ENCODE measurements around the gene FOXP1. TPM values are rescaled to one million over a fixed set of nuclear protein-coding genes. Genes with fewer than 3 reads are reported as not detected.

The FOXP1 gene
- total RNA-seq, 2 donors from 2014 or later, result 41.7 to 94.3 TPM

DNA sequence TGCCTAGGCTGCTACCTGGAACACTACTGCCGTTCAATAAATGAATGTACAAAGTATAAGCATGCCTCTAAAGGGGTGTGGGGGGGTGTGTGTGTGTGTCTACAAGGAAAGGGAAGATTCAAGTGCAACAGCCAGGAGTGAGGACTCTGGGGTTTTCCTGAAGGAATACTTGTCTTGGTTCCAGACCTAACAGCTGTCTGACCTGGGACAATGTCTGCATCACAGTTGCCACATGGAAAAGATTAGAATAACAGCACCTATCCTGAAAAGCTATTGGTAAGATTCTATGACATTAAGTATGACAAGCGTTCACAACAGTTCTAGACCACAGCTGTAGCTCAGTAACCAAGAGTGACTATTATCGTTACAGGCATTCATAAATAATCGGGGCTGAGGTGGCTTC lies 345.2 kb downstream of the FOXP1 start:
- peaks cover 19% of the 10 kb centered on the region for H3K36me3 Mint-ChIP-seq (ENCODE audit: low read depth)

DNA sequence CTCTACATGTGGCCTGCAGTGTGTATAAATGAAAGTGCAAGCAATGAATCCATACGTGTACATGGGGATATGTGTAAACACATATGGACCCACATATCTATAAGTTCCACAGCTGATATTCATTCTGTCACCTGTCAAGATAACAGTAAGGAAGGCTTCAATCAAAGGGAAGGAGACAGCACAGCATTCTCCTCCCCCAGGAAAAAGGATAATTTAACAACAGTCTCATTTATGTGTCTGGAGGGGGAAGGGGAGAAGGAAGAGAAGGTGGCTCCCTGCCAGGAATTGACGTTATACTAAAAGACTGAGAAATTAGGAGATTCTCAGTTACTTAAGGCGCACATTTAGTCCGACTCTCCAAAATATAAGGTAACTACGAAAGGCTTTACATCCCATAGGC lies 345.9 kb downstream of the FOXP1 start:
- Histone ChIP-seq H3K9me3 (ENCODE audit: control insufficient read depth, low read length) (no peaks in the 10 kb centered on the region), H3K27me3 (ENCODE audit: control insufficient read depth, insufficient read depth, low read length, poor library complexity, severe bottlenecking) (no peaks in the 10 kb centered on the region), H3K27ac (ENCODE audit: low read depth, low read length) (no peak overlapping the region), H3K36me3 (ENCODE audit: control insufficient read depth, insufficient read depth, low read length) (no peaks in the 10 kb centered on the region), H3K9ac (ENCODE audit: extremely low read depth, low read length, poor library complexity, severe bottlenecking) (no peak overlapping the region), H3K4me1 (ENCODE audit: control insufficient read depth, insufficient read depth, low read length) (peaks cover 13% of the 10 kb centered on the region), H3K4me3 (ENCODE audit: low read length) (no peak overlapping the region)
- Mint-ChIP-seq H3K9me3 (peaks cover 1% of the 10 kb centered on the region), H3K36me3 (ENCODE audit: low read depth) (peaks cover 19% of the 10 kb centered on the region), H3K4me1 (peaks cover 25% of the 10 kb centered on the region), H3K27ac (no peak overlapping the region), H3K4me3 (no peak overlapping the region), H3K27me3 (ENCODE audit: insufficient read depth) (no peaks in the 10 kb centered on the region)
- no peak for TF ChIP-seq CTCF (conservative IDR thresholded peaks at IDR 0.05)
- WGBS, 2 experiments (ENCODE audit: insufficient coverage in 1 of 2, insufficient read length in 1 of 2), result 96 to 100% methylated on average over 1 to 5 of the region's 5 CpGs
- no peak for DNase-seq

More for the DNA sequence above, 345.2 kb downstream of the FOXP1 start:
- H3K4me3 Mint-ChIP-seq, result no peak overlapping the region
- Histone ChIP-seq H3K9ac (ENCODE audit: extremely low read depth, low read length, poor library complexity, severe bottlenecking) (no peak overlapping the region), H3K27ac (ENCODE audit: low read depth, low read length) (no peak overlapping the region), H3K27me3 (ENCODE audit: control insufficient read depth, insufficient read depth, low read length, poor library complexity, severe bottlenecking) (no peaks in the 10 kb centered on the region), H3K4me1 (ENCODE audit: control insufficient read depth, insufficient read depth, low read length) (peaks cover 13% of the 10 kb centered on the region), H3K9me3 (ENCODE audit: control insufficient read depth, low read length) (no peaks in the 10 kb centered on the region), H3K36me3 (ENCODE audit: control insufficient read depth, insufficient read depth, low read length) (no peaks in the 10 kb centered on the region), H3K4me3 (ENCODE audit: low read length) (no peak overlapping the region)
- H3K9me3 Mint-ChIP-seq, result peaks cover 1% of the 10 kb centered on the region
- TF ChIP-seq CTCF (conservative IDR thresholded peaks at IDR 0.05), result no peak
- peaks cover 31% of the 10 kb centered on the region for H3K4me1 Mint-ChIP-seq
- DNase-seq, result no peak
- WGBS, 2 experiments (ENCODE audit: insufficient coverage in 1 of 2, insufficient read length in 1 of 2), result 94 to 100% methylated on average over 2 to 4 of the region's 4 CpGs
- peak overlapping the region; percentile 6 for H3K27ac Mint-ChIP-seq
- H3K27me3 Mint-ChIP-seq (ENCODE audit: insufficient read depth), result no peaks in the 10 kb centered on the region

- DNase-seq, result no peak
- no peaks in the 10 kb centered on the region for H3K36me3 ChIP-seq (ENCODE audit: control insufficient read depth, insufficient read depth, low read length)
- peaks cover 26% of the 10 kb centered on the region for H3K4me1 Mint-ChIP-seq
- no peak overlapping the region for H3K9ac ChIP-seq (ENCODE audit: extremely low read depth, low read length, poor library complexity, severe bottlenecking)
- H3K9me3 ChIP-seq (ENCODE audit: control insufficient read depth, low read length), result no peaks in the 10 kb centered on the region
- no peak for TF ChIP-seq CTCF (conservative IDR thresholded peaks at IDR 0.05)
- H3K27ac ChIP-seq (ENCODE audit: low read depth, low read length), result no peak overlapping the region
- H3K27me3 Mint-ChIP-seq (ENCODE audit: insufficient read depth), result no peaks in the 10 kb centered on the region
- WGBS, 2 experiments (ENCODE audit: insufficient coverage in 1 of 2, insufficient read length in 1 of 2), result 96% methylated on average over 2 of the region's 3 CpGs; no CpG with 5 or more reads in 1 of the 2 experiments
- H3K4me3 Mint-ChIP-seq, result no peak overlapping the region
- H3K9me3 Mint-ChIP-seq, result peaks cover 1% of the 10 kb centered on the region
- peaks cover 9% of the 10 kb centered on the region for H3K4me1 ChIP-seq (ENCODE audit: control insufficient read depth, insufficient read depth, low read length)
- peaks cover 19% of the 10 kb centered on the region for H3K36me3 Mint-ChIP-seq (ENCODE audit: low read depth)
- H3K4me3 ChIP-seq (ENCODE audit: low read length), result no peak overlapping the region
- no peak overlapping the region for H3K27ac Mint-ChIP-seq
- H3K27me3 ChIP-seq (ENCODE audit: control insufficient read depth, insufficient read depth, low read length, poor library complexity, severe bottlenecking), result no peaks in the 10 kb centered on the region
Measured at GRCh38 chr3:71235846-71236245, 347.7 kb downstream of the FOXP1 start.
